ENCODE results near the gene NCMAP.

NCMAP gene

GRCh38 chr1:24584171-24584647 lies 28.3 kb downstream of the NCMAP start:
- no peak overlapping the region for H3K4me3 ChIP-seq (ENCODE audit: control insufficient read depth, low read depth, low read length)
- DNase-seq (ENCODE audit: low read depth) = no peak
- no peak for TF ChIP-seq CTCF (conservative IDR thresholded peaks at IDR 0.05; ENCODE audit: control insufficient read depth, insufficient read depth, low read depth, low read length)

GRCh38 chr1:24586119-24586518 lies 30.2 kb downstream of the NCMAP start:
- no peak overlapping the region for H3K4me3 ChIP-seq (ENCODE audit: control insufficient read depth, low read depth, low read length)
- no peak for DNase-seq (ENCODE audit: low read depth)
- TF ChIP-seq CTCF (conservative IDR thresholded peaks at IDR 0.05; ENCODE audit: control insufficient read depth, insufficient read depth, low read depth, low read length) = no peak

GRCh38 chr1:24586970-24587820 lies 31.3 kb downstream of the NCMAP start:
- no peak overlapping the region for H3K4me3 ChIP-seq (ENCODE audit: control insufficient read depth, low read depth, low read length)
- DNase-seq (ENCODE audit: low read depth) = peak; percentile 56
- peak; percentile 79 for TF ChIP-seq CTCF (conservative IDR thresholded peaks at IDR 0.05; ENCODE audit: control insufficient read depth, insufficient read depth, low read depth, low read length)

- no peak for DNase-seq (ENCODE audit: low read depth)
- no peak for TF ChIP-seq CTCF (conservative IDR thresholded peaks at IDR 0.05; ENCODE audit: control insufficient read depth, insufficient read depth, low read depth, low read length)
- no peak overlapping the region for H3K4me3 ChIP-seq (ENCODE audit: control insufficient read depth, low read depth, low read length)
Observed at GRCh38 chr1:24588573-24588972, 32.7 kb downstream of the NCMAP start.

- no peak for TF ChIP-seq CTCF (conservative IDR thresholded peaks at IDR 0.05; ENCODE audit: control insufficient read depth, insufficient read depth, low read depth, low read length)
- DNase-seq (ENCODE audit: low read depth) = no peak
- no peak overlapping the region for H3K4me3 ChIP-seq (ENCODE audit: control insufficient read depth, low read depth, low read length)
Observed at GRCh38 chr1:24589200-24589599, 33.3 kb downstream of the NCMAP start.

- no peak overlapping the region for H3K4me3 ChIP-seq (ENCODE audit: control insufficient read depth, low read depth, low read length)
- no peak for DNase-seq (ENCODE audit: low read depth)
- no peak for TF ChIP-seq CTCF (conservative IDR thresholded peaks at IDR 0.05; ENCODE audit: control insufficient read depth, insufficient read depth, low read depth, low read length)
Observed at GRCh38 chr1:24591781-24592180, 35.9 kb downstream of the NCMAP start.

Data from fibroblast of mammary gland (primary cell).